Peyer's patch (tissue), 4 donors: ENCODE data around the gene TBX21.

ENCODE experiments used
- POLR2A ChIP-seq, 2 donors: fragments of 450-650 bp; IDR thresholded peaks; one replicate each; pipeline ENCODE4 v1.5.1; 2017; ENCODE audit warnings: antibody characterized with exemption in 2 of 2, mild to moderate bottlenecking in 2 of 2, moderate library complexity in 2 of 2
- TF ChIP-seq, protein P1 (sequence below), 6 experiments: fragments of 450-650 bp in 4 of 6; fragments of 200-600 bp in 2 of 6; sonication (generic) in 1 of 6; IDR thresholded peaks; one replicate each; pipeline ENCODE4 v1.5.1; 2017 to 2019; ENCODE audit warnings: antibody characterized with exemption in 6 of 6, mild to moderate bottlenecking in 3 of 6, moderate library complexity in 1 of 6

GRCh38 chr17:47687748-47688147 lies 45.3 kb upstream of the TBX21 start:
- TF ChIP-seq, protein P1, sequence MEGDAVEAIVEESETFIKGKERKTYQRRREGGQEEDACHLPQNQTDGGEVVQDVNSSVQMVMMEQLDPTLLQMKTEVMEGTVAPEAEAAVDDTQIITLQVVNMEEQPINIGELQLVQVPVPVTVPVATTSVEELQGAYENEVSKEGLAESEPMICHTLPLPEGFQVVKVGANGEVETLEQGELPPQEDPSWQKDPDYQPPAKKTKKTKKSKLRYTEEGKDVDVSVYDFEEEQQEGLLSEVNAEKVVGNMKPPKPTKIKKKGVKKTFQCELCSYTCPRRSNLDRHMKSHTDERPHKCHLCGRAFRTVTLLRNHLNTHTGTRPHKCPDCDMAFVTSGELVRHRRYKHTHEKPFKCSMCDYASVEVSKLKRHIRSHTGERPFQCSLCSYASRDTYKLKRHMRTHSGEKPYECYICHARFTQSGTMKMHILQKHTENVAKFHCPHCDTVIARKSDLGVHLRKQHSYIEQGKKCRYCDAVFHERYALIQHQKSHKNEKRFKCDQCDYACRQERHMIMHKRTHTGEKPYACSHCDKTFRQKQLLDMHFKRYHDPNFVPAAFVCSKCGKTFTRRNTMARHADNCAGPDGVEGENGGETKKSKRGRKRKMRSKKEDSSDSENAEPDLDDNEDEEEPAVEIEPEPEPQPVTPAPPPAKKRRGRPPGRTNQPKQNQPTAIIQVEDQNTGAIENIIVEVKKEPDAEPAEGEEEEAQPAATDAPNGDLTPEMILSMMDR (IDR thresholded peaks at IDR 0.05), result no peak
- TF ChIP-seq POLR2A (IDR thresholded peaks at IDR 0.05), result no peak
